HepG2 (cell line): Measurements from ENCODE around the gene KLHL28. TPM values are rescaled to one million over a fixed set of nuclear protein-coding genes. Genes with fewer than 3 reads are reported as not detected.

ENCODE experiments used
- ATAC-seq: fragments of 200-7000 bp; cut with Tn5 transposase; 3 replicates; pipeline ENCODE4 v1.9.1; 2020; ENCODE audit warnings: mild to moderate bottlenecking, moderate library complexity
- BruUV-seq: library from RNA; stranded (reverse); fragments of 400-500 nt; replicated peaks from 2 replicates; lab custom pipeline; 2021; lab: Mats Ljungman, UMichigan
- CTCF ChIA-PET: fragments of 300-600 bp; formaldehyde crosslinking; extraction: SDS; loops from one replicate; lab custom pipeline; 2021; ENCODE audit warnings: low total read pairs, inconsistent platforms, low intra/inter-chr PET ratio; lab: Yijun Ruan, JAX
- POLR2A ChIA-PET: fragments of 350-600 bp; sonication (Branson Sonifier 250); formaldehyde crosslinking; loops from one replicate; lab custom pipeline; 2020; ENCODE audit warnings: antibody characterized with exemption, inconsistent platforms; lab: Yijun Ruan, JAX
- DNase-seq: peaks from one replicate; pipeline ENCODE4 v3.0.0-alpha.2; 2015; ENCODE audit warnings: low spot score
- FAIRE-seq: peaks from 3 replicates; lab custom pipeline; 2011; peaks lifted over from hg19 to GRCh38; lab: Jason Lieb, UNC
- H2AFZ ChIP-seq: one replicate; pipeline ENCODE4 v1.6.1; 2011; ENCODE audit warnings: low read length, inconsistent platforms
- H3K27ac ChIP-seq: fragments of 300-600 bp; 3 replicates; pipeline ENCODE4 v1.8.0; 2011; ENCODE audit warnings: mixed run types, mild to moderate bottlenecking, mixed read lengths, low read length, inconsistent platforms; ENCODE audit not compliant: insufficient read depth; ENCODE audit errors: extremely low read length
- H3K27me3 ChIP-seq, 2 experiments: fragments of 200-600 bp in 1 of 2; 2 replicates in 1 of 2; 3 replicates in 1 of 2; pipeline versions ENCODE4 v1.6.0 to v1.8.0; 2011; ENCODE audit warnings: low read length in 2 of 2, mild to moderate bottlenecking in 2 of 2, moderate library complexity in 2 of 2, inconsistent platforms in 1 of 2; ENCODE audit not compliant: insufficient read depth in 2 of 2, control insufficient read depth in 1 of 2
- H3K36me3 ChIP-seq, 2 experiments: fragments of 200-600 bp in 1 of 2; replicated peaks in 1 of 2; 2 replicates in 1 of 2; 3 replicates in 1 of 2; pipeline versions ENCODE4 v1.5.1 to v1.8.0; 2011; ENCODE audit warnings: low read length in 2 of 2, inconsistent platforms in 1 of 2; ENCODE audit not compliant: insufficient read depth in 2 of 2, control insufficient read depth in 1 of 2
- H3K4me1 ChIP-seq: 2 replicates; pipeline ENCODE4 v1.5.1; 2012; ENCODE audit warnings: low read length, inconsistent platforms; ENCODE audit not compliant: insufficient read depth
- H3K4me2 ChIP-seq: 2 replicates; pipeline ENCODE4 v1.6.0; 2011; ENCODE audit warnings: low read depth, low read length, inconsistent platforms
- H3K4me3 ChIP-seq, 3 experiments: fragments of 200-600 bp in 1 of 3; sonication (generic), shearing (Covaris generic) in 1 of 3; replicated peaks in 1 of 3; 2 replicates each; pipeline ENCODE4 v1.5.1; 2011 to 2016; ENCODE audit warnings: low read length in 3 of 3, inconsistent platforms in 2 of 3, low read depth in 2 of 3, mild to moderate bottlenecking in 2 of 3, control low read depth in 1 of 3, mixed read lengths in 1 of 3; ENCODE audit not compliant: insufficient read depth in 1 of 3
- H3K79me2 ChIP-seq: one replicate; pipeline ENCODE4 v1.6.1; 2011; ENCODE audit warnings: low read length, inconsistent platforms; ENCODE audit not compliant: insufficient read depth
- H3K9ac ChIP-seq: 2 replicates; pipeline ENCODE4 v1.6.0; 2011; ENCODE audit warnings: mild to moderate bottlenecking, low read depth, low read length, inconsistent platforms; ENCODE audit not compliant: insufficient read depth
- H3K9me3 ChIP-seq: 2 replicates; pipeline ENCODE4 v1.5.1; 2012; ENCODE audit warnings: mild to moderate bottlenecking, low read length
- H4K20me1 ChIP-seq: 2 replicates; pipeline ENCODE4 v1.6.0; 2011; ENCODE audit warnings: inconsistent platforms, mild to moderate bottlenecking, low read length, moderate library complexity; ENCODE audit not compliant: insufficient read depth
- AKAP8 ChIP-seq: sonication (generic); formaldehyde crosslinking; IDR thresholded peaks from 2 replicates; pipeline ENCODE4 v1.5.1; 2020; ENCODE audit warnings: mild to moderate bottlenecking, missing genetic modification reagents
- ARNT2 ChIP-seq: sonication (generic); formaldehyde crosslinking; IDR thresholded peaks from 2 replicates; pipeline ENCODE4 v1.8.0; 2022; ENCODE audit warnings: mild to moderate bottlenecking, low read depth, missing genetic modification reagents, moderate library complexity
- ATF7-NPFF ChIP-seq: sonication (generic); formaldehyde crosslinking; IDR thresholded peaks from 2 replicates; pipeline ENCODE4 v1.8.1; 2023; ENCODE audit warnings: mild to moderate bottlenecking, low read depth, missing genetic modification reagents, moderate library complexity
- GABPA ChIP-seq, 2 experiments: IDR thresholded peaks; 2 replicates each; pipeline ENCODE4 v1.6.1; 2011 to 2016; ENCODE audit warnings: low read depth in 2 of 2, low read length in 1 of 2, missing biosample characterization in 1 of 2, missing genetic modification characterization in 1 of 2
- HNF4A ChIP-seq: sonication (generic); formaldehyde crosslinking; IDR thresholded peaks from 2 replicates; pipeline ENCODE4 v1.4.0; 2020; ENCODE audit warnings: missing genetic modification reagents
- HNF4G ChIP-seq, 2 experiments: sonication (generic) in 1 of 2; formaldehyde crosslinking in 1 of 2; IDR thresholded peaks; 2 replicates each; pipeline versions ENCODE4 v1.4.0 to v1.6.1; 2011 to 2020; ENCODE audit warnings: borderline replicate concordance in 2 of 2, low read depth in 2 of 2, mild to moderate bottlenecking in 2 of 2, low read length in 1 of 2, missing genetic modification reagents in 1 of 2, moderate library complexity in 1 of 2
- MXD1 ChIP-seq: sonication (generic); formaldehyde crosslinking; IDR thresholded peaks from 2 replicates; pipeline ENCODE4 v1.4.0; 2020; ENCODE audit warnings: mild to moderate bottlenecking, missing genetic modification reagents
- PAWR ChIP-seq: sonication (generic); formaldehyde crosslinking; IDR thresholded peaks from 2 replicates; pipeline ENCODE4 v1.4.0; 2020; ENCODE audit warnings: missing genetic modification reagents, mild to moderate bottlenecking, borderline replicate concordance
- RBAK ChIP-seq: sonication (generic); formaldehyde crosslinking; IDR thresholded peaks from 2 replicates; pipeline ENCODE4 v1.5.1; 2020; ENCODE audit warnings: mild to moderate bottlenecking, missing genetic modification reagents
- SIX1 ChIP-seq: sonication (generic); formaldehyde crosslinking; IDR thresholded peaks from 2 replicates; pipeline ENCODE4 v1.4.0; 2020; ENCODE audit warnings: missing genetic modification reagents, borderline replicate concordance
- TRIM22 ChIP-seq: fragments of 450-650 bp; IDR thresholded peaks from 2 replicates; pipeline ENCODE4 v1.6.1; 2017
- ZFP91 ChIP-seq: sonication (generic); formaldehyde crosslinking; IDR thresholded peaks from 2 replicates; pipeline ENCODE4 v1.9.0; 2022; ENCODE audit warnings: missing genetic modification reagents, mild to moderate bottlenecking, borderline replicate concordance
- ZFX ChIP-seq: sonication (generic); formaldehyde crosslinking; IDR thresholded peaks from 2 replicates; pipeline ENCODE4 v1.4.0; 2020; ENCODE audit warnings: mild to moderate bottlenecking, low read depth, missing genetic modification reagents, moderate library complexity
- ZNF556 ChIP-seq: sonication (generic); formaldehyde crosslinking; IDR thresholded peaks from 2 replicates; pipeline ENCODE4 v1.4.0; 2020; ENCODE audit warnings: mild to moderate bottlenecking, missing genetic modification reagents, borderline replicate concordance
- ZNF644 ChIP-seq: IDR thresholded peaks from 2 replicates; pipeline ENCODE4 v1.6.1; 2016; ENCODE audit warnings: low read depth
- ZNF720 ChIP-seq: sonication (generic); formaldehyde crosslinking; IDR thresholded peaks from 2 replicates; pipeline ENCODE4 v1.4.0; 2020; ENCODE audit warnings: missing genetic modification reagents
- ZNF83 ChIP-seq: sonication (generic); formaldehyde crosslinking; IDR thresholded peaks from 2 replicates; pipeline ENCODE4 v1.4.0; 2020; ENCODE audit warnings: missing genetic modification reagents, mild to moderate bottlenecking, borderline replicate concordance
- WGBS: methylation state at CpG from one replicate; pipeline ENCODE4 v1.1.6; 2017; ENCODE audit warnings: low lambda C conversion rate; 5-methylcytosine and 5-hydroxymethylcytosine counted together
- in situ Hi-C: cut with HindIII; loops from 2 replicates; pipeline ENCODE4 v1.10.0; 2017; ENCODE audit warnings: low pct_unique_long_range_greater_than_20kb; ENCODE audit not compliant: extremely low pct_ligation_motif_present
- intact Hi-C: fragments of 100-400 bp; cut with micrococcal nuclease; formaldehyde crosslinking; loops from one replicate; pipeline ENCODE4 v1.10.0; 2022; ENCODE audit not compliant: unreplicated experiment
- polyA plus RNA-seq, 8 experiments: library from polyadenylated mRNA; depleted of rRNA in 3 of 8; stranded (reverse) in 7 of 8; unstranded in 1 of 8; fragments of >200 nt; fragmentation: Illumina TruSeq in 4 of 8; extraction: Trizol in 4 of 8; gene quantifications; 2 replicates each; pipeline versions ENCODE4 v1.2.1 to v1.2.3, GENCODE V29; 2011 to 2016; ENCODE audit warnings: low read depth in 4 of 8, missing spikeins in 1 of 8, mixed read lengths in 1 of 8; ENCODE audit not compliant: insufficient read depth in 1 of 8
- total RNA-seq, 5 experiments: library from RNA; depleted of rRNA; stranded (reverse); fragments of >200 nt; fragmentation: Illumina TruSeq; extraction: Trizol; gene quantifications; 2 replicates each; pipeline ENCODE4 v1.2.3, GENCODE V29; 2016; ENCODE audit warnings: low read depth in 1 of 5

Gene KLHL28
- total and polyA plus RNA-seq, 2 of the 13 experiments (the other 11 are each of a cell fraction or from before 2014, with no cell fraction given) = 3.4 to 6.6 TPM

DNA sequence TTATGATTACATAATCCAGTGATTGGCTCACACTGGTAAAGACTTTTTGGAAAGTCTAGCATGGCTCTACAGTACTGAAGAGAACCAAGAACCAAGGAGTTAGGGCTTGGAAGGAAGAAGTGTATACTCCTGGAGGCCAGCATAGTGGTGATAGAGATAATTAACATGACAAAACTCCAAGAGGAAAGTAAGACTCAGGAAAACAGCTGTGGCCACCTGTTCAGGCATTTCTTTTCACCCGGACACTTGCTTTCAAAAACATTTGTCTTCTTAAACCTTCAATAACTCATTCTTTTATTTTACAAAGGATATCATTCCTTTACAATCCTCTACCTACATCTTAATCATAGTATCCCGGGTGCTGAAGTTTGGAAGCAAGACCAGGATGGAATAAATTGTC is 50.9 kb downstream of the KLHL28 start (continued):
- TF ChIP-seq MXD1 (CRISPR knock-in tag) = no peak
- TF ChIP-seq ATF7-NPFF (CRISPR knock-in tag) = no peak
- TF ChIP-seq ZNF556 (CRISPR knock-in tag) = no peak
- no peak for TF ChIP-seq ARNT2
- TF ChIP-seq ZNF720 (CRISPR knock-in tag) = no peak
- TF ChIP-seq AKAP8 (CRISPR knock-in tag) = no peak
- TF ChIP-seq TRIM22 = no peak

DNA sequence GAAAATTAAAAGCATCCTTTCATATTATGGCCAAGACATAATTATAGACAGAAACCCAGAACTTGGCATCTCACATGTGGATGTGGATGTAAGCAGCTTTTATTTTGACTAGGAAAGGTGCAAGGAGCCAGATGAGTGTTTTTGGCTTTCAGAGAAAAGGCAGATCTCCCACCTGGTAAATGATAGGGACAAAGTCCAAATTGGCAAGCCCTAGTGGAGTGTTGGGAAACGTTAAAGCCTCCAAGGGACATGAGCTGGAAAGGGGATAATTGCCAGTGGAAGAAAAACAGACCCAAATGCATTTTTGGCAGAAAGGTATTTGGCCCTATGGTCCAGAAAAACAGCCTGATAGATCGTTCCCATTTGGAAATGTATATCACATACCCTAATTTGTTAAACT is 60.1 kb downstream of the KLHL28 start:
- ChIA-PET CTCF (no interaction called here), POLR2A (interaction anchor here (0.7 to 1.2 kb wide), 2 partner anchors 11 to 352 kb away, joined by 3 to 8 read pairs; partner anchors contain the start of gene MIS18BP1)
- peaks cover 20% of the 10 kb centered on the region for H3K4me1 ChIP-seq
- H3K27me3 ChIP-seq = no peaks in the 10 kb centered on the region
- no peak overlapping the region for H3K27ac ChIP-seq
- H3K9me3 ChIP-seq = no peaks in the 10 kb centered on the region
- FAIRE-seq (no peak), ATAC-seq (no peak), DNase-seq (peak; percentile 18)
- H3K79me2 ChIP-seq = peaks cover 9% of the 10 kb centered on the region
- 50% methylated on average over 2 of the region's 2 CpGs for WGBS
- no peak overlapping the region for H3K4me3 ChIP-seq
- H4K20me1 ChIP-seq = no peaks in the 10 kb centered on the region
- in situ Hi-C loops (no loop called here), intact Hi-C loops (no loop called here)
- no peak overlapping the region for H3K4me2 ChIP-seq
- no peaks in the 10 kb centered on the region; a peak in 1 of 5 replicates for H3K36me3 ChIP-seq
- H2AFZ ChIP-seq = no peak overlapping the region
- BruUV-seq = no TSS peak
- 0 out of 2 replicates have a peak, but pooled peaks have one; percentile 11 for TF ChIP-seq HNF4G (IDR thresholded peaks at IDR 0.05; ENCODE audit: borderline replicate concordance, low read depth, low read length)
- TF ChIP-seq HNF4G (CRISPR knock-in tag; IDR thresholded peaks at IDR 0.05; ENCODE audit: borderline replicate concordance, low read depth) = no peak
- TF ChIP-seq ZNF83 (CRISPR knock-in tag) = no peak
- TF ChIP-seq HNF4A = peak; percentile 63
- TF ChIP-seq GABPA (IDR thresholded peaks at IDR 0.05; ENCODE audit: low read depth, low read length) = no peak
- TF ChIP-seq GABPA (CRISPR knock-in tag; IDR thresholded peaks at IDR 0.05; ENCODE audit: low read depth) = no peak
- TF ChIP-seq SIX1 (CRISPR knock-in tag) = peak; percentile 36; the same call in 1 of the 2 replicates
- TF ChIP-seq ZFP91 (CRISPR knock-in tag) = no peak
- TF ChIP-seq PAWR (CRISPR knock-in tag) = no peak
- peak; percentile 43; the same call in 1 of the 2 replicates for TF ChIP-seq ZNF644
- no peak for TF ChIP-seq ZFX
- no peak for TF ChIP-seq RBAK (CRISPR knock-in tag)
- no peak overlapping the region for H3K9ac ChIP-seq
